NCI-H345 treated with DMSO at 0.1 percent for 48 hours (cell line): ENCODE measurements around the gene GLRX.
"Not testable (repeated sequence)": the region's sequence is repeated elsewhere in the genome, so short reads cannot be mapped to it uniquely, and the experiment has no call there.

Source experiments
- DNase-seq: peaks from one replicate; lab custom pipeline; 2025; ENCODE audit not compliant: unreplicated experiment; lab: John Stamatoyannopoulos, UW

Gene GLRX

DNA sequence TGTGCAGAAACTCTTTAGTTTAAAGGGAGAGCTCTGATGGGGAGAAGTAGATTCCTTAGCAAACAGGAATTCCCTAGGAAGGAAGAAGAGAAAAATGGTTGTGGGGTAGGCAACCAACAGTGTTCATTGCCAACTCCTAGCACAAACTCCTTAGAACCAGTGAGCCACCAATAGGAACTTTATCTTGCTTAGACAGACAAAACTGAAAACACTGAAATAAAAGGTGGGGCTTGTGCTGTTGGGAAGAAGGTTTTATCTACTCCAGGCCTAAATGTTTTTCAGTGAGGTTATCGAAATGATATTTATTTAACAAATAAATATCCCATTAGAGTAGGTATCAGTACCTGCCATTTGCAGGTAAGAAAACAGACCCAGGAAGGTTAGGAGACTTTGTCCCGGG lies 7.7 kb upstream of the GLRX start:
- no peak for DNase-seq

DNA sequence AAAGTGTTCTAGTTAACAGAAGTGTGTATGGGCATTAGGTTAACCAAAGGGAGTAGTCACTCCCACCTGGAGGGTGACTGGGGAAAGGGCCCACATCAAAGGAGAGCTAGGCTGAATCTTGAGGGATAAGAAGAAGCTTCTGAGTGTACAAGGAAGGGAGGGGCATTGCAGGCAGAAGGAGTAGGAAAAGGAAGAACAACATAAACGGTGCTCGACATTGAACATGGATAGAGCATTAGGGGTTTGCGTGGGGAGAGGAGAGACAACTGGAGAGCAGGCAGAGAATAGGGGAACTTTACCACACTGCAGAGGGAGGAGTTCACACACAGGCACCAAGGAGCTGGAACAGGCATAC lies 5.3 kb upstream of the GLRX start:
- no peak for DNase-seq

DNA sequence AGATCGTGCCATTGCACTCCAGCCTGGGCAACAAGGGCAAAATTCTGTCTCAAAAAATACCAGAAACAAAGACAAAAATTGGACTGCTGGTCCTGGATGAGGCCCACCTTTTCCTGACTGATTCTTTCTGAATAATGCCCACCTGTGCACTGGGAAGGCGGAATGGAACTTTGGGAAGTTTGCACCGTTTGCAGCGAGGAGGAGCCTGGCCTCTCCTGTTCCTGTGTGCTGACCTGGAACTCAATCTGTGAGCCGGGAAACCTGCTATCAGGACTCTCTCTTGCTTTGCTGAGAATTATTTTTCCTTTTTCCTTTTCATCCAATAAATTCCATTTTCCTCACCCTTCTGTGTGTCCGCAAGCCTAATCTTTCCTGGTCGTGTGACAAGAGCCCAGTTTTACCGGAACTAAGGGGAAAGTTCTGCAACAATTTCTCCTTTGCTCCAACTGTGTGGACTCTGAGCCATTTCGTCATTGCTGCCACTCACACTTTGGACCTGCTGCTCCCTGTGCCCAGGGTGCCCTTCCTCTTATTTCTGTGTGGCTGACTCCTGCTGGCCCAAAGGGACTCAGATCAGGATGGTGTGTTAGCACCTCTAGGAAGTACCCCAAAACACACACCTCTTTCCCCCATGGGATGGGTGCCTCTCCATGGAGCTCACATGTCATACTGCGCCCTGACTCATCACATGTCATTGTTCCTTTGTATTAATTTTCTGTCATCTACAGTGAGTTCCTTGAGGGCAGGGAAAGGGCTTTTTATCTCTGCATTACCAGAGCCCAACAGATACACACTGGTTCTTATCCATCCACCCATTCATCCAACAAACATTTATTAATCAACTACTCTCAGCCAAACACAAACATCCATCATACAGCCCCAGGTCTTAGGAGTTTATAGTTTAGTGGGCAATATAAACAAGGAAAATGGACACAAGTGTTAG lies 4.7 kb upstream of the GLRX start:
- no peak for DNase-seq

DNA sequence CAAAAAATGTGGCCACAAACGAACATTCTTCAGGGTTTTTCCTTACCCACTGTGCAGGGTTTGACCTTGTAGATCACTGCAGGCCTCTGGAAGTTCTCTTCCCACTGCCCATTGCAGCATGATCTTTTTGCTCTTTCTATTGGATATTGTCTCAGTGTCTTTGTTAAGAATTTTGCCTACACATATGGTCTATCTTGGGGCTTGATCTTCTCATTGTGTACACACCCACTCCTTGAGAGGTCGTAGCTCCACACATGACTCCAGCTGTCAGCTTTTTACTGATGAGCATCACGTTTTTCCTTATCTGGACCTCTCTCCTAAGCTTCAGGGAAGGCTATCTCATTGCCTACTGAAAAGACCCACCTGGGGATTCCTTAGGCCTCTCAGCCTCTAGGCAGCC lies 3.0 kb upstream of the GLRX start:
- no peak for DNase-seq

DNA sequence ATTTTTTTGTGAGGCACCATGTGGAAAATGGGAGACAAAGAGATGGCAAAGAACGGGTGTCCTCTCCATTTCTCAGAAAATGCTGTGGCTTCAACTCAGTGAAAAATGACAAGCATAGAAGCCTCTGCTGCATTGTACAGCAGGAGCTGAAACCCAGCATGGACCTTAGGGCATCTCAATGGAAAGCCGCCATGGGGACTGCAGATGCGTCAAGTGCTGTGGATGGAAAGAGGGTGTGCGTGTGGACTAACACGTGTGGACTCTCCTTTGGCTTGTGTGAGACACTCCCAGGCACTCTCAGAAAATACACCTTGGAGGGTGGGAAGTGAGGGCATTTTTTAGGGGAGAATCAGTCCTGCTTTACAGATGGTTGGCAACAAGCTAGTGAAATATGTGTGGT lies 2.2 kb upstream of the GLRX start:
- DNase-seq: no peak

DNA sequence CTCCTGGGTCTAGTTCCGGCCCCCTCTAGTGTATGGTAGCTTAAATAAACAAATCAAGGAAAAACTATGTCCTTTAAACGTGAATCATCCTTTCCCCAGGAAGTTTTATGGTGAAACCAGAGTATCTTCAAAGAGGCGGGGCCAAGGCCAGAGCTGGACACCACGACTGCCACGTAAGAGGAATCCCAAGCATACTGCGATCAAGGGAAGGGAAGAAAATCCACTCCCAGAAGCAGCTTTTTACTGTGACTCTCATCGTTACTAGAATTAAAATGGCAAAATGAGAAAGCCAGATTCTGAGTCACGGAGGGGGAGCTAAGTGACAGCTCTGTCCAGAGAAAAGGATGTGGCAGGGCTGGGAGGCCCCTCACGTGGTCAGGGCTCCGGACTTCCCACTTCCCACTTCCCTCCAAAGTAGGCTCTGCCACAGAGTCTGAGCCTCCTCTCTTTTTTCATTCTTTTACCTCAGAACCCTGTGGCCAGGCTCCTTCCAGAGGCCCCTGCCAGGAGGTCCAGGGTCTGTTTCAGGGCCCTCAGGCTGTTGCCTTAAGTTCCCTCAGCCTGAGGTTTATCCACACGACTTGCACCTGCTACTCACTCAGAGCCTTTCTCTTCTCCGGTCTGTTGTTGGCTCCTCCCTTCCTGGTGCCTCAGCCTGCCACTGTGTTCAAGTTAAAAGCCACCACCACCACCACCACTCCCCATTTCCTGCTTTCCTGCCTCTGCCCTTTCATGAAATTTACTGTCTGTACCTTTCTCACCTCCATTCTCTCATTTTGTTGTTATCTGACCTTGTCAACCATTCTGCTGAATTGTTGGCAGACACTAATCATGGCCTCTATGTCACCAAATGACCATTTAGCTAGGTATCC lies 1.4 kb upstream of the GLRX start:
- DNase-seq: no peak

DNA sequence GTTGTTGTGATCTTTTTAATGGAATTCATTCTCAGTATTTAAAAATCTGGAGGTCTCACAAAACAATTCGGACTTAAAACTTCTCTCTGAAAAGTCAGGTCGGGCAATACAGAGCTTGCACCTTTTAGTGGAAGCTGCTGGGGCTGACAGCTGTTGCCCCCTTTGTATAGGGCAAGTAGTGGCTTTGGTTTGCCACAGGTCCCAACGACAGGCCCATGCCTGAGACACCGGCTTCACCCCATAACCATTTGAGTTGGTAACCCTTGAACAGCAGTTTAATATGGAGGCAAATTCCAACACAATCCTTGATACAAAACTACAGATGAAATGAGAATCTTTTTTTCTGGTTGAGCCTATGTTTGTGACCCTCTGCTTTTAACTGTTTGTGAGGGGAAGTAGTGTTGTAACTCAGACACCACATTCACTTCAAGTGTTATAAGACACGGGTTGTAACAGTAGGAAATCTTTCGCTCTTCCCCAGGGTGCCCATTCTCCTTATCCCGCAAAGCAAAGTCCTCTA lies 752 bp upstream of the GLRX start:
- no peak for DNase-seq

DNA sequence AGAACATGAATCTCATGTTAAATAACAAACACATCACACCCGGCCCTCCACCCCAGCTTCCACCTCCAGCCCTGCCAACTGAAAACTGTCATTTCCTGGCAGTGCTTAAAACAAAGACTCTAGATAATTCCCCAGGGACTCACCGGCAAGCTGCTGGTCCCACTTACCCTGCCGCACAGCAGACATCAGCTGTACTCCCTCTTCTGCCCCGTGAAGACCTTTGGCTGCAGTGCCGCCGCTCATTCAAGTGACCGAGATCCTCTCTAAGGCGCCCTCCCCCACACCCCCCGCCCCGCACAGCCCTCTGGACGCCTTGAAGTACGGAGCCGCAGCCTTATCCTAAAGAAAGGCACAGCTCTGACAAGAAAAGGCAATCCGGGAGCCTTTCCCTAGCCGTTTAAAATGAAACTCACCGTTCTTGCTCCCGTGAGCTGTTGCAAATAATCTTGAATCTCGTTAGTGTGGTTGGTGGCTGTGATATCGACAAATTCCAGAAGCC lies 434 bp downstream of the GLRX start:
- peak; percentile 36 for DNase-seq

DNA sequence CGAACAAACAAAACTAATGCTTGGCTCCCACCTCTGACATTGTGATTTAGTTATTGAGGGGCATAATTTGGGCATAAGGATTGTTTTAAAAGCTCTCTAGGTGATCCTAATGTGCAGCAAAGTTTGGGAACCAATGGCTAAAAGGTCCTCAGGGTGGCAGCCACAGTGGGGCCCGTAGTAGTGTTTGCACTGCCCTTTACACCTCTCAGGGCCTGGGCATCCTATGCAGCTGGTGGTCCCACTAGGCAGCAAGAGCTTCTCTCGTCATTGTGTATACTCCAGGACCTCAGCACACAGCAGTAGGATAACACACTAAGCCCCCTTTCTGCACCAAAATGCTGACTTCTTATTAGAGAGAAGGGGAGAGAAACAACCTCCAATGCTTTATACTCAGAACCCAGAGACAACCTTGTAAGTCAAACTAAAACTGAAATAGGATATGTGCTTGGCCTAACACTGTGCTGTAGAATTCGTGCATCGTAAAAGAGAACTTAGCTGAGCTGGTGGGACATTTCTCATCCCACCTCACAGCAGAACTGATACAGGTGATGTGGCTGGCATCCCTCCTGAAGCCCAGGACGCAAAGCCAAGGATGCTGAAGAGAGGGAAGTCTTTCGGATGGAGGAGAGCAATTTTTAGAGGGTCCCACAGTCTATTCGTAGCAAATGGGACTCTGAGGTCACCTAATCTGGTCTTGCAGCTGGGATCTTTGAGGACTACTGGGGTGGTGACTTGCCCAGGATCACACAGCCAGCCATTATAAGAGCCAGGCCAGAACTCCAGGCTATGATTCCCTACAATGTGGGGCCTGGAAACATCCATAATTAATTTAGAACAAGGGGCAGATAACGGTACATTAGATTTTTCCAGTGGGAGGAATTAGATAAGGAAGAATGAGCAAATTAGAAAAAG lies 1.2 kb downstream of the GLRX start:
- DNase-seq: no peak

DNA sequence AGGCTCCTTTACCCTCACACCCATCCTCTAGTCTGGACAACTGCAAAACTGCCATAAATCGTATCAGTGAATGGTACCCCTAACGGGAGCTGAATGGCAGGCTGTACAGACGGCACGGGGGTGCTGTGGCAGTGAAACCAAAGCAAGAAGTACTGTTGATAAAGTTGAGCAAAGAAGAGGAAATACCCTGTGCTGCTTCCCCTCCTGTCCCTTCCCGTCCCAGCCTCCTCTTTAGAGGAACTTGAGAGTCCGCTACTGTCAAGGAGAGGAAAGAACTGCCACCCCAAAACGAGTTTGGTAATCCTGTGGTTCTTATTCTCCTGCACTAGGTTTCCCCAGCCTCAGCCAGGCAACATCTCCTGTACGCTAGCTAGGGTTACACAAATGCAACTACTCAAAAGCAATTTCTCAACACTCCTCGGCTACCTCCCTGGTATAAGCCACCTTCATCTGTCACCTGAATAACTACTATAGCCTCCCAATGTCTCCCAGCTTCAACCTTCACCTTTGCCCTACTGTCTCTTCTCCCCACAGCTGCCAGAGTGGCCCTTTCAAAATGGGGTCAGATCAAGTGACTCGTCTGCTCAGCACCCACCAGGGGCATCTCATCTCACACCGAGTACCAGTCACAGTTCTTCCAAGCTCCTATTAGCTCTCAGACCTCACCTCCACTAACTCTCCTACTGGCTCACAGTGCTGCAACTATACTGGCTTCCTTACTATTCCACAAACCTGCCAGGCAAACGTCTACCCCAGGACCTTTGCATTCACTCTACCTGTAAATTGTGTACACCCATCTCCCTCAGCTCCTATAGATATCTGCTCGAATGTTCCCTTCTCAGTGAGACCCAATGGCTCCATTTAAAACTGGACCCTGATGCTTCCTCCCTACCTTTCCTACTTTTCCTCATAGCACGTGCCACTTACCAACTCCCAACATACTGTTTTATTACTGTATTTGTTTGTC lies 4.1 kb downstream of the GLRX start:
- DNase-seq: no peak

DNA sequence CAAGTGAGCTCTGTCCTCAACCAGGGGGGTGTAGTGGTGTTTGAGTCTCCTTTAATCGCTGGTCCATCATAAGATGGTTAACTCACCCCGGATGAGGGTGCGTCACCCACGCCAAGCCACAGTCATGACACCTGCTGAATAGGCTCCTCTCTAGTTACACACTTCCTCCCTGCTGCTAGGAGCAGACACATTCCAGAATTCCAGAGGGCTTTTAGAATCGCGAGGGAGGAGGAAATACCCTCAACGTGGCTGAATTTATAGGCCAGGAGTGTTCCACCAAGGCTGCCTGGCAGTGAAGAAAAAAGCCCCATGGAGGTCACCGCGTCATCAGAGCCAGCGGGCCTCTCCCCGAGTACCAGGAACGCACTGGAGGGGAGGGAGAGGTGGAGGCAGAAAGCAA lies 5.1 kb downstream of the GLRX start:
- DNase-seq: no peak

DNA sequence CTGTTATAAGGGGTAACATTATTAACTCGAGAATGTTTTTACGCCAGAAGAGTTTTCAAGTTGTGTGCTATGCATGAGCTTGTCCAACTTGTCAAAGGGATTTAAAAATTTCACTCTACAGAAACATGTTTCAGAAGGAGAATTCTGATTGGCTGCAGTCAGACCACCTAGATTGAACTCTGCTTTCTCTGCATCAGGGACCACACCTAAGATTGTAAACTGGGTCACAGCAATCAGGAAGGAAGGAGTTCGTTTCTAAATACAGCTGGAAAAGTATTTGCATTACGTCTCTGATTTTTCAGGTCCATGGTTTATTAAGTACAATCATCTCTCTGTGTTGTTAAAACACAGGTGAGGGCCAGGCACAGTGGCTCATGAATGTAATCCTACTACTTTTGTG lies 5.8 kb downstream of the GLRX start:
- DNase-seq: no peak

DNA sequence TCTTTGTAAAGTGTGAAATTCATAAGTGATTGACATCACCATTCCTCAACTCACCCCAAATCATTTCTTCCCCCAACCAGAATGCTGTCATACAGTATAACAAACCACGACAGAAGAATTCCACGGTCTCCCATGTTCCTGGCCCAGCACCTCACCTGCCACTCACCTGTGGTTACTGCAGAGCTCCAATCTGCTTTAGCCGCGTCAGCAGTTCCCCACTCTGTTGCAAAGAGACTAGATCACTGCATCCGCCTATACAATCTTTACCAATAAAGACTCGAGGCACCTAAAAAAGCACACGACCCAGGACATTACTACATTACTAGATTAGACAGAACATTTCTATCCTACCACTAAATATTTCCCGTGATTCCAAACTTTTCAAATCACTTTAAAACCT lies 6.2 kb downstream of the GLRX start:
- no peak for DNase-seq

DNA sequence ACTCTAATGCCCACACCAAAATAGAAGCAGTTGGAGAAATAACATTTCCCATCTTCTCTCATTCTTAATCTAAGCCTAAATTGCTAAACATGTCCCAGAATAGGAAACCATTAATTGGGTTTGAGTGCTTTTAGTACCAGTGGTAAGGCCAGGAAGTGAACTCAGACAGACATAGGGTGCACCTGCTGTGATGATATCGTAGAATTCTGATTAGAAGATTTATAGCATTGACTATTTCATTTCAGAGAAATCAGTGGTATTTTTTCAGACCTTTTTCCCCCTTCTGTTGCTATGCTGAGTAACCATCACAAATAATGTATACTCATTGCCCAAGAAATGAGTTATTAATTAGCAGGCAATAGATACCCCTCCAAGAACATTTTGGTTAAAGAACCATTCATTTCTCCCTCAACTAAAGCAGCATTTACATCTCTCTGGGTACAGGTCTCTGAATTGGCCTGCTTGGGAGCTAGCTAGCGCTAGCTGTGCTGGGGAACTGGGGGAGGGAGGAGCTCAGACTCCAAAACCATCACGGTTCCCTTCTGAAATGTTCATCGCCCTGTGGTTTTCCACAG lies 7.3 kb downstream of the GLRX start:
- DNase-seq: no peak

DNA sequence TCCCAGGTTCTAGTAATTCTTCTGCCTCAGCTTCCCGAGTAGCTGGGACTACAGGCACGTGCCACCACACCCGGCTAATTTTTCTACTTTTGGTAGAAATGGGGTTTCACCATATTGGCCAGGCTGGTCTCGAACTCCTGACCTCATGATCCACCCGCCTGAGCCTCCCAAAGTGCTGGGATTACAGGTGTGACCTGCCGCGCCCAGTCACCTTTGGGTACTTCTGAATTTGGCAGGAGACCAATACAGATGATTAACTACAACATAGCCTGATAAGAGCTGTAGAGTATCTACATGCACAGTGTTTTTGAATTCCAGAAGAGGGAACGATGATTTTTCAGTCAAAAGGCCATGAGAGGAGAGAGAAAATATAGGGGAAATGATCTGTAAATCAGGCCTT lies 9.5 kb downstream of the GLRX start:
- DNase-seq: not testable (repeated sequence)

DNA sequence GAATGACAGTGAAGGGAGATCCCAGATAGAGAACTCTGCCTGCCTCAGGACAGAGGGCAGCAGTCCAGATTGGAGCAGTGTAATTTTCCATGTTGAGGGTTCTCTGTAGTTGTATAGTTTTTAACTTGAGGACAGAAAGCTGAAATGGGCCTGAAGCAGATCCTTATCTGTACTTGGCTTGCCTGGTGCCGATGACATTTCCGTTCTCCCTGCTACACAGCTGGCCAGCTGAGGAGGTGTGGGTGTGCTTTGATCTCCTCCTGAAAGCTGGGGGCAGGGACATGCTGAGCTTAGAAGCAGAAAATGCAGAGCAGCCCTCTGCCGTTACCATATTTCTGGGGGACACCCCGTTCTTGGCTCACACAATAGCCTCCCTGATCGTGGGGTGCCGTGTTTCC lies 10.5 kb downstream of the GLRX start:
- no peak for DNase-seq

DNA sequence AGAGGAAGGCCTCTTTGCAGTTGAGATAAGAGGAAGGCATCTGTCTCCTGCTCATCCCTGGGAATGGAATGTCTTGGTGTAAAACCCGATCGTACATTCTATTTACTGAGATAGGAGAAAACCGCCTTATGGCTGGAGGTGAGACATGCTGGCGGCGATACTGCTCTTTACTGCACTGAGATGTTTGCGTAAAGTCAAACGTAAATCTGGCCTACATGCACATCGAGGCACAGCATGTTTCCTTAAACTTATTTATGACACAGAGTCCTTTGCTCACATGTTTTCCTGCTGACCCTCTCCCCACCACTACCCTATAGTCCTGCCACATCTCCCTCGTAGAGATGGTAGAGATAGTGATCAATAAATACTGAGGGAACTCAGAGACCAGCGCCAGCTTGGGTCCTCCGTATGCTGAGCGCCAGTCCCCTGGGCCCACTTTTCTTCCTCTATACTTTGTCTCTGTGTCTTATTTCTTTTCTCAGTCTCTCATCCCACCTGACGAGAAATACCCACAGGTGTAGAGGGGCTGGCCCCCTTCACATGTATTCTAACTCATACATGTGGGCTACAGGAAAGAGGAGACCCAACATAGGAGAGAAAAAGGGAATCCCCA lies 11.0 kb downstream of the GLRX start:
- not testable (repeated sequence) for DNase-seq

DNA sequence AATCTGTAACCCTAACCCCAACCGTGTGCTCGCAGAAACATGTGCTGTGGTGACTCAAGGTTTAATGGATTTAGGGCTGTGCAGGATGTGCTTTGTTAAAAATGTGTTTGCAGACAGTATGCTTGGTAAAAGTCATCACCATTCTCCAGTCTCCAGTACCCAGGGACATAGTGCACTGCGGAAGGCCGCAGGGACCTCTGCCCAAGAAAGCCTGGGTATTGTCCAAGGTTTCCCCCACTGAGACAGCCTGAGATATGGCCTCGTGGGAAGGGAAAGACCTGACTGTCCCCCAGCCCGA lies 11.5 kb downstream of the GLRX start:
- not testable (repeated sequence) for DNase-seq
